Activated CD8-positive, alpha-beta T cell treated with anti-CD3 and anti-CD28 coated beads, Interleukin-2, amount 10 ng/mL, durations not matched to agents 7 days and 5 days (primary cell): ENCODE results near the gene PPP1R26. TPM values are rescaled to one million over a fixed set of nuclear protein-coding genes. Genes with fewer than 3 reads are reported as not detected.
"Not testable (repeated sequence)": the region's sequence is repeated elsewhere in the genome, so short reads cannot be mapped to it uniquely, and the experiment has no call there.

Experiments
- ATAC-seq: fragments of 150-1000 bp; cut with Tn5 transposase; one replicate; pipeline ENCODE4 v1.10.0; 2021; ENCODE audit warnings: moderate library complexity
- CTCF ChIA-PET: fragments of 350-600 bp; sonication (Branson Sonifier 250); formaldehyde crosslinking; loops from one replicate; lab custom pipeline; 2021; ENCODE audit warnings: antibody characterized with exemption; lab: Charles Lee
- POLR2A ChIA-PET: fragments of 350-600 bp; sonication (Branson Sonifier 250); formaldehyde crosslinking; loops from one replicate; lab custom pipeline; 2021; ENCODE audit warnings: antibody characterized with exemption; lab: Charles Lee
- DNase-seq: peaks from one replicate; pipeline ENCODE4 v3.0.0-alpha.2; 2020
- H3K27ac Mint-ChIP-seq: one replicate; pipeline ENCODE4 v1.8.0; 2021; ENCODE audit warnings: mild to moderate bottlenecking, mixed read lengths
- H3K27me3 Mint-ChIP-seq: one replicate; pipeline ENCODE4 v1.8.0; 2021; ENCODE audit warnings: low read depth, mixed read lengths
- H3K36me3 Mint-ChIP-seq: one replicate; pipeline ENCODE4 v1.8.0; 2021; ENCODE audit warnings: low read depth, mixed read lengths
- H3K4me1 Mint-ChIP-seq: one replicate; pipeline ENCODE4 v1.8.0; 2021; ENCODE audit warnings: low read depth, mixed read lengths
- H3K4me3 Mint-ChIP-seq: one replicate; pipeline ENCODE4 v1.8.0; 2021; ENCODE audit warnings: mild to moderate bottlenecking, mixed read lengths
- H3K9me3 Mint-ChIP-seq: one replicate; pipeline ENCODE4 v1.8.0; 2022; ENCODE audit warnings: mixed read lengths; ENCODE audit not compliant: insufficient read depth
- total RNA-seq, 2 experiments: library from RNA; stranded (reverse); gene quantifications; one replicate each; pipeline ENCODE4 v1.2.3, GENCODE V29; 2021

Gene PPP1R26
- total RNA-seq, 2 experiments from 2014 or later: not detected

DNA sequence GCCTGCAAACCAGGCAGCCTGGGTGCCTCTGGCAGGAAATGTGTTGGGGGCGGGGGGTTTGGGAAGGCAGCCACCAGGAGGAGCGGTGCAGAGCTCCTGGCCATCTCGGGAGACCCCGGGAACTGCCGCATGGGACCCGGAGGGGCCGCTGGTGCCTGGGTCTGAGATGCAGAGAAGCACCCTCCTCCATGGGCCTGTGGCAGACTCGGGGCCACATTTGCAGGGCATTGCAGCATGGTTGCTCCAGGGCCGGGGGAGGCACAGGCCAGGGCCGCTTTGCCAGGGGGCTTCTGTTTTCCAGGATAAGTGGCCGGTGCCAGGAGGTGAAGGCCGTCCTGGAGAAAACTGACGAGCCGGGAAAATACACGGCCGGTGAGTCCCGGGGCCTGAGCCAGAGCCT, 43.3 kb downstream of the PPP1R26 start:
- Mint-ChIP-seq H3K4me1 (no peaks in the 10 kb centered on the region), H3K4me3 (no peak overlapping the region), H3K9me3 (no peaks in the 10 kb centered on the region), H3K27ac (no peak overlapping the region), H3K36me3 (no peaks in the 10 kb centered on the region), H3K27me3 (peaks cover 14% of the 10 kb centered on the region)
- CTCF ChIA-PET: no interaction called here
- no peak for DNase-seq
- ATAC-seq: no peak
- POLR2A ChIA-PET: no interaction called here

DNA sequence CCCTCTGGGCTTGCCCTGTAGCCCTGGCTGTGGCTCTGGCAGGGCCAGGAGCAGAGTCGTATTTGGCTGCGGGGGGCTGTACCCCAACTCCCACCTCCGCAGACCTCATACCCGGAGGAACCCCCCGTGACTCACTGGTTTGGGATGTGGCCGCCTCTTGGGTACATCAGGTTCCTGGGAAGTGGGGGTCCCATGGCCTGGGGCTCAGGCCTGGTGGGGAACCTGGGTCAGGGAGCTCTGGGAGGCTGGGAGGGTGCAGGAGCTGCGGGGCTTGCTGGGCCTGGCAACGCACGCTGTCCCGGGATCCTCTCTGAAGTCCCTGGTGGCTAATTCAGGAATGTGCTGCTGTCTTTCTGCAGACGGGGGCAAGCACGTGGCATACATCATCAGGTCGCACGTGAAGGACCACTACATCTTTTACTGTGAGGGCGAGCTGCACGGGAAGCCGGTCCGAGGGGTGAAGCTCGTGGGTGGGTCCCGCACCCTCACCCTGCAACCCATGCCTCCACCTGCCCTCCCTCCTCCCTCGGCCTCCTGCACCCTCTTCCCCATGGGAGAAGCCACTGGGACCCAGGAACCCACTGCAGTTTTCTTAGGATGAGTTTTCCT, 44.0 kb downstream of the PPP1R26 start:
- DNase-seq (no peak), ATAC-seq (no peak)
- peaks cover 8% of the 10 kb centered on the region for H3K27me3 Mint-ChIP-seq
- no peaks in the 10 kb centered on the region for H3K9me3 Mint-ChIP-seq
- no peak overlapping the region for H3K4me3 Mint-ChIP-seq
- ChIA-PET CTCF (no interaction called here), POLR2A (no interaction called here)
- H3K4me1 Mint-ChIP-seq: no peaks in the 10 kb centered on the region
- H3K36me3 Mint-ChIP-seq: no peaks in the 10 kb centered on the region
- no peak overlapping the region for H3K27ac Mint-ChIP-seq

DNA sequence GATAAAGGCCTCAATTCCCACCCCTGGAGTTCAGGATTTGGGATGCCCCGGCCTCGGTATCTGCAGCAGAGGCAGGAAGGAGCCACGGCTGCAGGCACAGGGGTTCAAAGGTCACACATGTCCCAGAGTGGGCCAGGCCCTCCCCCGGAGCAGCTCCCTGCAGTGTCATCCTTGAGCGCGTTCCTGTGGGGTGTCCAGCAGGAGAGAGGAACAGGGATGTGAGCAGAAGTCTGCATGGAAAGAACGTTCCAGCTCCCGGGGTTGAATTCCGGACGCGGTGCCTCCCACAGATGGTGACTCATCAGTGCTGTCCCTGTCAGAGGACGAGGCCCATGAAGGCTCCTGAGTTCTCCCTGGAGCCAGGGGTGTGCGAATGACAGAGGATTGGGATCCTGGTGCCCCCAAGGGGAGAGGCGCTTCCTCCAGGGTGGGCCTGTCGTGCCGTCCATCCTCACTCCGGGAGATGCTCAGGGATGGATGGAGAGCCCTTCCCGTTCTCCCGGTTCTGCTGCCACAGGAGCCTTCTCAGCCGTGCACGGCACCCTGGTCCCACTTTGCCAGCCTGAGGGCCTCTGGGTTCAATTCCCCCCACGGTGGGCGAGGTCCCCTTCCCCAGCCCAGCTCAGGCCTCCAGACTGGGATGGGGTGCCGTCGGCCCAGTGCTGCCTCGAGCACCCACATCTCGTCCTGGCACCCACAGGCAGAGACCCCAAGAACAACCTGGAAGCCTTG, 44.7 kb downstream of the PPP1R26 start:
- ChIA-PET CTCF (no interaction called here), POLR2A (no interaction called here)
- peaks cover 5% of the 10 kb centered on the region for H3K27me3 Mint-ChIP-seq

DNA sequence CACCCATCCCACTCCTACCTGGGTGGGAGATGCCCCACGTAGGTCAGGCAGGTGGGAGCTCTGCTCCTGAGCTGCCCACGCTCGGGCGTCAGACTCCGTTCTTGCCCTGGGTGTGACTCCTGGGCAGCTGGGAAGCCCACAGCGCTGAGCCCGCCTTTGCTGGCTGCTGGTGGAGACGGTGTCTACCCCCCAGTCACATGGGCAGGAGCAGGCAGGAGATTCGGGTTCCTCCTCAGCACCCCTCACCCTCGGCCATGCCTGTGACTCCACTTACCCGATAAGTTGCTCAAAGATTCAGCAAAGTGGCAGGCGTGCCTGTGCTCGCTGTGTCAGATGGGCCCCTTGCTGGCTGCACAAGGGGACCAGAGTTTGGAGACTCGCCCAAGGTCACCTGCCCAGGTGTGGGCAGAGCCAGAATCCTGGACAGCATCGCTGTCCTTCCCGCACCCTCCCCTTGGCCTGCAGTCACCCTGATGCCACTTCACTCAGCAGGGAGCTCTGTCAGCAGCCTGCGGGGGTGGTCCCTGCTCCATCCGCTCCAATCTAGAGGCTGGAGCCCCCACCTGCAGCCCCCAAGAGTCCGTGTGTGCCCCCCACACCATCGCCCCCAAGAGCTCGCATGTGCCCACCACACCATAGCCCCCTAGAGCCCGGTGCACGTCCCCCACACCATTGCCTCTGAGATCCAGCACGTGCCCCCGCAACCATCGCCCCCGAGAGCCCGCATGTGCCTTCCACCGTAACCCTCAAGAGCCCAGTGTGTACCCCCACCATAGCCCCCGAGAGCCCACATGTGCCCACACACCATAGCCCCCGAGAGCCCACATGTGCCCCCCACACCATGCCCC, 45.9 kb downstream of the PPP1R26 start:
- no peaks in the 10 kb centered on the region for H3K27me3 Mint-ChIP-seq
- H3K4me3 Mint-ChIP-seq: no peak overlapping the region
- no peaks in the 10 kb centered on the region for H3K9me3 Mint-ChIP-seq
- CTCF ChIA-PET: no interaction called here
- POLR2A ChIA-PET: no interaction called here
- ATAC-seq (no peak), DNase-seq (no peak)
- H3K36me3 Mint-ChIP-seq: no peaks in the 10 kb centered on the region
- no peak overlapping the region for H3K27ac Mint-ChIP-seq
- H3K4me1 Mint-ChIP-seq: no peaks in the 10 kb centered on the region

More for the DNA sequence above, 44.7 kb downstream of the PPP1R26 start:
- no peaks in the 10 kb centered on the region for H3K9me3 Mint-ChIP-seq
- H3K4me1 Mint-ChIP-seq: no peaks in the 10 kb centered on the region
- no peak overlapping the region for H3K27ac Mint-ChIP-seq
- no peak overlapping the region for H3K4me3 Mint-ChIP-seq
- DNase-seq: no peak
- no peak for ATAC-seq
- no peaks in the 10 kb centered on the region for H3K36me3 Mint-ChIP-seq

DNA sequence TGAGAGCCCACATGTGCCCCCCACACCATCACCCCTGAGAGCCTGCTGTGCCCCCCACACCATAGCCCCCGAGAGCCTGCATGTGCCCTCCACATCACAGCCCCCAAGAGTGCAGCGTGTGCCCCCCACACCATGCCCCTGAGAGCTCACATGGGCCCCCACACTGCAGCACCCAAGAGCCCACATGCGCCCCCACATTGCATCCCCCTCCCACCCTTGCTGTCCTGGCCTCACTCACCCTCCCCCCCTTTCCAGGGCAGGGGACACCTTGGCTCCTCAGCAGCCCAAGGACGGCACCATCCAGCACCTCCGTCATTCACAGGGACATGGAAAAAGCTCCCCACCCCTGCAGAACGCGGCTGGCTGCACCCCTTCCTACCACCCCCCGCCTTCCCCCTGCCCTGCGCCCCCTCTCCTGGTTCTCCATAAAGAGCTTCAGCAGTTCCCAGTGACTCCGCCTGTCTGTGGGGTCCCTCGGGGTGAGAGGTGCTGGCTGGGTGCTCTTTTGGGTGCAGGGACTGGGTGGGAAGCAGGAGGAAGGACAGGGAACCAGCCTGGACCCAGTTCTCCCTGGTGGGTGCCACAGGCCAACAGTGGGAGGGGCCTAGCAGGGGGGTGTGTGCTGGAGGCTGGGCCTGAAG, 46.6 kb downstream of the PPP1R26 start:
- no peak for ATAC-seq
- Mint-ChIP-seq H3K36me3 (no peaks in the 10 kb centered on the region), H3K4me3 (no peak overlapping the region), H3K27me3 (no peaks in the 10 kb centered on the region), H3K27ac (no peak overlapping the region), H3K9me3 (no peaks in the 10 kb centered on the region), H3K4me1 (no peaks in the 10 kb centered on the region)
- POLR2A ChIA-PET: no interaction called here
- DNase-seq: no peak
- CTCF ChIA-PET: no interaction called here

DNA sequence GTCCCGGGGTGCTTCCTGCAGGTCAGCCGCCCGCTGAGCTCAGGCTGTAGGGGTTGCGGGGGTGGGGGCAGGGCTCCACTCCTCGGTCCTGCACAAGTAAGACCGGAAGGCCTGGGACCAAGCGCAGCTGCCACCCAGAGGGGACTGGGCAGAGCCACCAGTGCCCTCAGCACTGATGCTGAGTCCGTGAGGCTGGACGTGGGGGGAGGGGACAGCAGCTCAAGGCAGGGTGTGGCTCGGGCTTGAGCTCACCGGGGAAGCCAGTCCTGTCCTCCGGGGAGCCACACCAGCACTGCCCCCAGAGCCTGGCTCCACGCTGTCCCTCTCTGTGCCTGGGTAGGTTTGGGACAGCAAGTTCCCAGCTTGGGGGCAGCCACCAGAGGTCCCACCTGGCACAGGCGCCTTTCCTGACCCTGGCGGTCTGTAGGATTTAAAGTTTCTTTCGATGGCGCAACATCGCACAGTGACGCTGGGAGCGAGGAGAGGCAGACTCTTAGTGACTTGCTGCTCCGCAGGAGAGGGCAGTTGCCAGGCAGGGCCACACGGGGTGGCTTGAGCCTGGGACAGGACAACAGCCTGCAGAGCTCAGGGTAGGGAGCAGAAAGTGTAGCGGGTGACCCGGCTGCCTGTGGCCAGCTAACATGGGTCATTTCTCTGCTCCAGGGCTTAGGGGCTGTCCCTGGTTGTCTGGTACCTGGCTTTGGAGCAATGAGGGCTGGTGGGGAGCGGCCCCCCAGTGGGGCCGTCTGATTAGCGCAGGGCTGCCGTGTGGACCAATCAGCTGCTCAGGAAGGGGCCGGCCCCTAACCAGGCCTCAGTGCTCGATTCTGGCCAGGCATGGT, 47.4 kb downstream of the PPP1R26 start:
- ChIA-PET POLR2A (no interaction called here), CTCF (no interaction called here)
- DNase-seq (no peak), ATAC-seq (no peak)
- Mint-ChIP-seq H3K27ac (no peak overlapping the region), H3K36me3 (no peaks in the 10 kb centered on the region), H3K4me3 (no peak overlapping the region), H3K9me3 (no peaks in the 10 kb centered on the region), H3K27me3 (no peaks in the 10 kb centered on the region), H3K4me1 (no peaks in the 10 kb centered on the region)

DNA sequence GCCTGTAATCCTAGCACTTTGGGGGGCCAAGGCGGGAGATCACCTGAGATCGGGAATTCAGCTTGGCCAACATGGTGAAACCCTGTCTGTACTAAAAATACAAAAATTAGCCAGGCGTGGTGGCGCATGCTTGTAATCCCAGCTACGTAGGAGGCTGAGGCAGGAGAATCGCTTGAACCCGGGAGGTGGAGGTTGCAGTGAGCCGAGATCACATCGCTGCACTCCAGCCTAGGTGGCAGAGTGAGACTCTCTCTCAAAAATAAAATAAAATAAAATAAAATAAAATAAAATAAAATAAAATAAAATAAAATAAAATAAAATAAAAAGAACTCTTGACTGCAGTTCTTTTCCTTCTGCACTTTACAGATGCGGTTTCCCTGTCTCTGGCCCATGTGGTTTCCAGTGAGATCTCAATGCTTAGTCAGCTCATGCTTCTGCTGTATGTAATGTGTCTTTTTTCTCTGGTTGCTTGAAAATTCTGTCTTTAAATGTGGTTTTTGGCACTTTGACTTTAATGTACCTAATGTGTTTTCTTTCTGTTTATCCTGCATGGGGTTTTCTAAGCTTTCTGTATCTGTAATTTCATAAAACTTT, 49.4 kb downstream of the PPP1R26 start:
- H3K27ac Mint-ChIP-seq, H3K4me3 Mint-ChIP-seq, H3K4me1 Mint-ChIP-seq, H3K36me3 Mint-ChIP-seq, H3K9me3 Mint-ChIP-seq, H3K27me3 Mint-ChIP-seq, CTCF ChIA-PET, POLR2A ChIA-PET, ATAC-seq, DNase-seq: not testable (repeated sequence)

DNA sequence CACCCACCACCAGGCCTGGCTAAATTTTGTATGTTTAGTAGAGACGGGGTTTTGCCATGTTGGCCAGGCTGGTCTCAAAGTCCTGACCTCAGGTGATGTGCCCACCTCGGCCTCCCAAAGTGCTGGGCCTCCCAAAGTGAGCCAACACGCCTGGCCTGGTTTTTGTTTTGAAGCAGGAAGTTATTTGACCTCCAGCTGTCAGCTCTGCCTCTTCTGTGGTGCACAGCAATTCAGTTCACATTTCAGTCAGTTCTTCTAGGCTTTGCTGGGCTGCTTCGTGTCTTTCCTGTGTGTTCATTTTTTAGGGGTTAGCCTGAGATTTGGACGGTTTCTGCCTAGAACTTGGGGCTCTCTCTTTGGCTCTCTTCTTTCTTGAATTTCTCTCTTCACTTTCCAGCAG, 50.6 kb downstream of the PPP1R26 start:
- no peaks in the 10 kb centered on the region for H3K4me1 Mint-ChIP-seq
- CTCF ChIA-PET: interaction anchor here (1.0 kb wide), 1 partner anchor 18 kb away, joined by 3 read pairs; no protein-coding TSS in a partner anchor
- H3K4me3 Mint-ChIP-seq: no peak overlapping the region
- H3K27ac Mint-ChIP-seq: no peak overlapping the region
- no peak for ATAC-seq
- no peak for DNase-seq
- H3K27me3 Mint-ChIP-seq: peaks cover 6% of the 10 kb centered on the region
- H3K36me3 Mint-ChIP-seq: no peaks in the 10 kb centered on the region
- H3K9me3 Mint-ChIP-seq: no peaks in the 10 kb centered on the region
- POLR2A ChIA-PET: interaction anchor here (0.8 kb wide), 1 partner anchor 174 kb away, joined by 3 read pairs; no protein-coding TSS in a partner anchor

DNA sequence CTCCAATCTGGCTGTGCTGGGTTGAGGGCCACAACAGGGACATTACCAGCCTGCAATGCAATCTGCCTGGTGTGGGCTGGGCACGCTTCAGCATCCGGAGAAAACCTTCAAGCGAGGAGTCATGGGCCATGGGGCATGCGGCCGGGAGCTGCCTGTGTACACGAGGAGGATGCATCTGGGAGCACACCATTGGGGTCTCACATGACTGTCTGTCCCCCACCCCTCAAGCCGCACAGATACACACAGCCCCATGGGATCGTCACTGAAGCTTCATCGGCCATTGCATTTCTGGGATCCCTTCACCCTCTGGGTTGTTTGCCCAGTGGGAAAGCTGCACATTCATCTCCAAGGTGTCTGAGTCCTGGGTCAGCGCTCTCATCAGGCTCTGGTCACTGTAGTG, 51.5 kb downstream of the PPP1R26 start:
- peaks cover 6% of the 10 kb centered on the region for H3K27me3 Mint-ChIP-seq
- CTCF ChIA-PET: no interaction called here
- ATAC-seq: no peak
- H3K9me3 Mint-ChIP-seq: no peaks in the 10 kb centered on the region
- H3K4me3 Mint-ChIP-seq: no peak overlapping the region
- H3K4me1 Mint-ChIP-seq: no peaks in the 10 kb centered on the region
- no peak overlapping the region for H3K27ac Mint-ChIP-seq
- POLR2A ChIA-PET: no interaction called here
- no peak for DNase-seq
- no peaks in the 10 kb centered on the region for H3K36me3 Mint-ChIP-seq

DNA sequence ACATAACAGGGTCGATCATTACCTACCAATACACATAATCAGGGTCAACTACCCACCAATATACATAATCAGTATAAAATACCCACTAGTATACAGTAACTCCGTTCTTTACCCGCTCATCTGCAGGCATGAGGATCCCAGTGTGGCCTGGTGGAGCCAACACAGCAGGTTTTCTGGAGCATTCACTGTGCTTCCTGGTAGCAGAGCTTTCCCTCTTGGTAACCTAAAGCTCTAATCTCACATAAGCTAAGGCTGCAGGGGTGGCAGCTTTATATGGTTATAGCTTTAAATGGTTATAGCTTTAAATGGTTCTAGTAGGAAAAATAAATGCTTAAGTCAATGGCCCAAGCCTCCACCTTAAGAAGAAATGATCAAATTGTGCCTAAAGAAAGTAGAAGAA, 53.5 kb downstream of the PPP1R26 start:
- Mint-ChIP-seq H3K27me3 (peaks cover 8% of the 10 kb centered on the region), H3K4me1 (no peaks in the 10 kb centered on the region), H3K4me3 (no peak overlapping the region), H3K36me3 (no peaks in the 10 kb centered on the region), H3K27ac (no peak overlapping the region), H3K9me3 (no peaks in the 10 kb centered on the region)
- ChIA-PET POLR2A (no interaction called here), CTCF (no interaction called here)
- ATAC-seq: no peak
- no peak for DNase-seq

DNA sequence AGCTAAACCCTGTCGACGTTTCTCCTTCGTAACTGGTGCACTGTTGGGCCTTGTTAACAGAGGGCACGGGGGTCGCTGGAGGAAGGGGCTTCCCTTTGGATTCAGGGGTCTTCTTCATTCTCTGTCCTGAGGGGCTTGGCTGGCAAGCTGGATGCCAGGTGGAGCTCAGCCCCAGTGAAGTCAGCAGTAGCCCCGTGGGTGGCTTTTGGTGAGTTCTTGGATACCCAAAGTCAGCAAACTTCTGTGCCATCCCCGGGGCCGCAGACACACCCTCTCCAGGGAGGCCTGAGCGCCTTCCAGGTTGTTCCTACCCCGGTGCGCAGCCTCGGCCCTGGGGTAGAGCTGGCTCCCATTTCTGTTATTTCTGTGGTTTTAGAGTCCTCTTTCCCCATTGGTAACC, 54.1 kb downstream of the PPP1R26 start:
- DNase-seq: no peak
- no peak for ATAC-seq
- no peaks in the 10 kb centered on the region for H3K4me1 Mint-ChIP-seq
- no peak overlapping the region for H3K27ac Mint-ChIP-seq
- ChIA-PET CTCF (no interaction called here), POLR2A (no interaction called here)
- no peaks in the 10 kb centered on the region for H3K9me3 Mint-ChIP-seq
- no peaks in the 10 kb centered on the region for H3K36me3 Mint-ChIP-seq
- H3K4me3 Mint-ChIP-seq: no peak overlapping the region
- H3K27me3 Mint-ChIP-seq: peaks cover 8% of the 10 kb centered on the region
